MM.1S (cell line): Measurements from ENCODE around the gene TECPR2.

Source experiments
- DNase-seq: peaks from one replicate; pipeline ENCODE4 v3.0.0-alpha.2; 2015
- H2AFZ ChIP-seq: fragments of 300-600 bp; sonication (generic); 2 replicates; pipeline ENCODE4 v1.6.0; 2016; ENCODE audit warnings: antibody characterized with exemption, low read length
- H3F3A ChIP-seq: fragments of 300-600 bp; sonication (generic); 2 replicates; pipeline ENCODE4 v1.6.1; 2016; ENCODE audit warnings: mild to moderate bottlenecking, antibody characterized with exemption, low read length, moderate library complexity, mixed read lengths; ENCODE audit not compliant: insufficient read depth
- H3K27ac ChIP-seq: fragments of 300-600 bp; sonication (generic); 2 replicates; pipeline ENCODE4 v1.5.1; 2016; ENCODE audit warnings: mild to moderate bottlenecking, low read length
- H3K27me3 ChIP-seq: fragments of 300-600 bp; sonication (generic); replicated peaks from 2 replicates; pipeline ENCODE4 v1.6.0; 2016; ENCODE audit warnings: low read length; ENCODE audit not compliant: insufficient read depth
- H3K36me3 ChIP-seq: fragments of 300-600 bp; sonication (generic); replicated peaks from 2 replicates; pipeline ENCODE4 v1.6.1; 2016; ENCODE audit warnings: mild to moderate bottlenecking, low read length, mixed read lengths; ENCODE audit not compliant: insufficient read depth
- H3K4me1 ChIP-seq: fragments of 300-600 bp; sonication (generic); 2 replicates; pipeline ENCODE4 v1.6.1; 2016; ENCODE audit warnings: low read length, mixed read lengths
- H3K4me2 ChIP-seq: fragments of 300-600 bp; sonication (generic); 2 replicates; pipeline ENCODE4 v1.6.0; 2016; ENCODE audit warnings: low read depth, low read length
- H3K4me3 ChIP-seq: fragments of 300-600 bp; sonication (generic); 2 replicates; pipeline ENCODE4 v1.5.1; 2016; ENCODE audit warnings: low read length, mixed read lengths
- H3K79me2 ChIP-seq: fragments of 300-600 bp; sonication (generic); 2 replicates; pipeline ENCODE4 v1.6.1; 2016; ENCODE audit warnings: mixed run types, low read length, mixed read lengths
- H3K9ac ChIP-seq: fragments of 300-600 bp; sonication (generic); 2 replicates; pipeline ENCODE4 v1.6.1; 2016; ENCODE audit warnings: low read length, mixed read lengths
- H3K9me2 ChIP-seq: fragments of 300-600 bp; sonication (generic); replicated peaks from 2 replicates; pipeline ENCODE4 v1.6.1; 2016; ENCODE audit warnings: mild to moderate bottlenecking, low read length, mixed read lengths; ENCODE audit not compliant: insufficient read depth
- H3K9me3 ChIP-seq: fragments of 300-600 bp; sonication (generic); replicated peaks from 2 replicates; pipeline ENCODE4 v1.6.1; 2016; ENCODE audit warnings: mild to moderate bottlenecking, low read length, mixed read lengths; ENCODE audit not compliant: insufficient read depth
- H4K20me1 ChIP-seq: fragments of 300-600 bp; sonication (generic); 2 replicates; pipeline ENCODE4 v1.6.1; 2016; ENCODE audit warnings: mild to moderate bottlenecking, low read length, moderate library complexity, mixed read lengths; ENCODE audit not compliant: insufficient read depth
- EZH2 ChIP-seq: fragments of 300-600 bp; sonication (generic); optimal IDR thresholded peaks from 2 replicates; pipeline ENCODE3; 2017; ENCODE audit warnings: low read depth, mild to moderate bottlenecking, antibody characterized with exemption, low read length, mixed read lengths
- EZH2phosphoT487 ChIP-seq: fragments of 300-600 bp; sonication (generic); IDR thresholded peaks from 2 replicates; pipeline ENCODE4 v1.6.1; 2018; ENCODE audit warnings: antibody characterized with exemption, low read length
- TF ChIP-seq, protein P1 (sequence below): fragments of 300-600 bp; sonication (generic); IDR thresholded peaks from 2 replicates; pipeline ENCODE4 v1.5.1; 2016; ENCODE audit warnings: antibody characterized with exemption, low read length, mixed read lengths

The TECPR2 gene

GRCh38 chr14:102486513-102487203 is 123.9 kb downstream of the TECPR2 start:
- no peak overlapping the region for H3K9ac ChIP-seq
- DNase-seq = no peak

DNA sequence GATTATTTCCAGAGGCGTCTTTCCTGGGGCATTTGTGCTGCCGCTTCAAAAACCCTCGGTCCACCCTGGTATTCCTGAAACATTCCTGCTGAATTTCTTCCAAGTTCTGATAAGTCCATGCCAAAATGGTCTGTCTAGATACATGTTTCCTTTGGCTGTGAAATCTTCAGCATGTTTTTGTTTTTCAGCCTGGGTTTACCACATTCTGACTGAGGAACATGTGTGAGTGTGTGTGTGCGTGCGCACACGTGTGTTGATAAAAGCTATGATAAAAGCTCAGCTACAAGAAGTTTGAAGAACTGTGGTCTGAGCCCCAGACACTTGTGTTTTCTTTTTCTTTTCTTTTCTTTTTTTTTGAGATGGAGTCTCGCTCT is 124.5 kb downstream of the TECPR2 start:
- Histone ChIP-seq H3K9me3 (no peaks in the 10 kb centered on the region), H3K27ac (no peak overlapping the region), H3K9ac (no peak overlapping the region), H3K9me2 (no peaks in the 10 kb centered on the region), H3K4me1 (no peaks in the 10 kb centered on the region), H3K36me3 (no peaks in the 10 kb centered on the region), H3K4me3 (no peak overlapping the region), H4K20me1 (no peaks in the 10 kb centered on the region), H3K27me3 (no peaks in the 10 kb centered on the region), H3K79me2 (no peaks in the 10 kb centered on the region), H3F3A (no peaks in the 10 kb centered on the region), H3K4me2 (no peak overlapping the region), H2AFZ (no peak overlapping the region)
- DNase-seq = no peak
- TF ChIP-seq, protein P1, sequence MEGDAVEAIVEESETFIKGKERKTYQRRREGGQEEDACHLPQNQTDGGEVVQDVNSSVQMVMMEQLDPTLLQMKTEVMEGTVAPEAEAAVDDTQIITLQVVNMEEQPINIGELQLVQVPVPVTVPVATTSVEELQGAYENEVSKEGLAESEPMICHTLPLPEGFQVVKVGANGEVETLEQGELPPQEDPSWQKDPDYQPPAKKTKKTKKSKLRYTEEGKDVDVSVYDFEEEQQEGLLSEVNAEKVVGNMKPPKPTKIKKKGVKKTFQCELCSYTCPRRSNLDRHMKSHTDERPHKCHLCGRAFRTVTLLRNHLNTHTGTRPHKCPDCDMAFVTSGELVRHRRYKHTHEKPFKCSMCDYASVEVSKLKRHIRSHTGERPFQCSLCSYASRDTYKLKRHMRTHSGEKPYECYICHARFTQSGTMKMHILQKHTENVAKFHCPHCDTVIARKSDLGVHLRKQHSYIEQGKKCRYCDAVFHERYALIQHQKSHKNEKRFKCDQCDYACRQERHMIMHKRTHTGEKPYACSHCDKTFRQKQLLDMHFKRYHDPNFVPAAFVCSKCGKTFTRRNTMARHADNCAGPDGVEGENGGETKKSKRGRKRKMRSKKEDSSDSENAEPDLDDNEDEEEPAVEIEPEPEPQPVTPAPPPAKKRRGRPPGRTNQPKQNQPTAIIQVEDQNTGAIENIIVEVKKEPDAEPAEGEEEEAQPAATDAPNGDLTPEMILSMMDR = no peak
- no peak for TF ChIP-seq EZH2phosphoT487
- TF ChIP-seq EZH2 = no peak

More at GRCh38 chr14:102486513-102487203, 123.9 kb downstream of the TECPR2 start:
- Histone ChIP-seq H4K20me1 (no peaks in the 10 kb centered on the region), H3K4me3 (no peak overlapping the region), H3K36me3 (no peaks in the 10 kb centered on the region), H3K9me3 (no peaks in the 10 kb centered on the region), H2AFZ (no peak overlapping the region), H3F3A (no peaks in the 10 kb centered on the region), H3K27me3 (no peaks in the 10 kb centered on the region), H3K4me1 (no peaks in the 10 kb centered on the region), H3K9me2 (no peaks in the 10 kb centered on the region), H3K79me2 (no peaks in the 10 kb centered on the region), H3K27ac (no peak overlapping the region), H3K4me2 (no peak overlapping the region)
- TF ChIP-seq EZH2phosphoT487 (no peak), EZH2 (no peak)
- TF ChIP-seq, protein P1 = no peak

DNA sequence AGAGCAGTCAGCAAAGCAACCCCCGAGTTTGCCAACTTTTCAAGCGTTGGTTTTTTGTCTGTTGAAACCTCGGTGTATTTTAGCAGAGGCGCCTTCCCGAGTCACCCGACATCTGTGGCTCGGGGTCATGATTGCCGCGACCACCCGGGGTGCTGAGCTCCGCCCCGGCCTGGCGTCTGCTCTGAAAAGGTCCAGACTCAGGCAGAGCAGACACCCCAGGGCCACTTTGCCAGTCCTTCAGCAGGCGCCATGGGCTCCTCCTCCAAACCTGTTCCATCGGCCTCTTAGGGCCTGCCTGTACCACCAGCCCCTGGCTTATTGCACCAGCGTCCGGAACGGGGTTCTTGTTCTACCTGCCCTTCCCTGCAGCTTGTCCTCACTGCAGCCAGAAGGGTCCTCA is 127.7 kb downstream of the TECPR2 start:
- no peak for DNase-seq
- no peaks in the 10 kb centered on the region for H3K79me2 ChIP-seq
- no peaks in the 10 kb centered on the region for H3K36me3 ChIP-seq
- H3K27me3 ChIP-seq = no peaks in the 10 kb centered on the region
- no peak overlapping the region for H3K27ac ChIP-seq
- H3K9me2 ChIP-seq = no peaks in the 10 kb centered on the region
- no peak overlapping the region for H3K4me3 ChIP-seq
- H2AFZ ChIP-seq = no peak overlapping the region
- H3K4me2 ChIP-seq = no peak overlapping the region
- H3K9ac ChIP-seq = no peak overlapping the region
- no peaks in the 10 kb centered on the region for H4K20me1 ChIP-seq
- H3K4me1 ChIP-seq = no peaks in the 10 kb centered on the region
- no peaks in the 10 kb centered on the region for H3F3A ChIP-seq
- TF ChIP-seq EZH2 (no peak), EZH2phosphoT487 (no peak)
- TF ChIP-seq, protein P1 = no peak
- H3K9me3 ChIP-seq = no peaks in the 10 kb centered on the region
